CD4-positive, alpha-beta T cell (primary cell): ENCODE results near the gene AHDC1. TPM values are rescaled to one million over a fixed set of nuclear protein-coding genes. Genes with fewer than 3 reads are reported as not detected.

Experiments
- ATAC-seq: fragments of 200-7000 bp; cut with Tn5 transposase; one replicate; pipeline ENCODE4 v1.10.0; 2022; ENCODE audit warnings: mild to moderate bottlenecking; ENCODE audit not compliant: poor library complexity
- CTCF ChIA-PET: fragments of 350-600 bp; sonication (Branson Sonifier 250); formaldehyde crosslinking; loops from one replicate; lab custom pipeline; 2021; ENCODE audit warnings: antibody characterized with exemption, inconsistent platforms; lab: Charles Lee
- POLR2A ChIA-PET: fragments of 350-600 bp; sonication (Branson Sonifier 250); formaldehyde crosslinking; loops from one replicate; lab custom pipeline; 2021; ENCODE audit warnings: antibody characterized with exemption, inconsistent platforms; lab: Charles Lee
- DNase-seq, 14 experiments: peaks; one replicate each; pipeline ENCODE4 v3.0.0-alpha.2; 2013 to 2020; ENCODE audit warnings: mixed read lengths in 2 of 14
- H3K27ac ChIP-seq, 2 donors: one replicate each; pipeline versions ENCODE4 v1.5.1 to v1.7.0; 2013; ENCODE audit warnings: low read length in 2 of 2, low read depth in 1 of 2, mild to moderate bottlenecking in 1 of 2
- H3K27me3 ChIP-seq, 2 experiments: 1 replicate in 1 of 2; 2 replicates in 1 of 2; pipeline versions ENCODE4 v1.6.1 to v1.7.0; 2013; ENCODE audit warnings: low read length in 2 of 2, control low read depth in 1 of 2, mild to moderate bottlenecking in 1 of 2, moderate library complexity in 1 of 2; ENCODE audit not compliant: insufficient read depth in 2 of 2, control insufficient read depth in 1 of 2
- H3K36me3 ChIP-seq: one replicate; pipeline ENCODE4 v1.6.1; 2013; ENCODE audit warnings: low read length, control low read depth; ENCODE audit not compliant: insufficient read depth
- H3K4me1 ChIP-seq: one replicate; pipeline ENCODE4 v1.6.1; 2013; ENCODE audit warnings: low read length, control low read depth; ENCODE audit not compliant: insufficient read depth
- H3K4me3 ChIP-seq: one replicate; pipeline ENCODE4 v1.5.1; 2013; ENCODE audit warnings: mild to moderate bottlenecking, low read length, moderate library complexity
- H3K9me3 ChIP-seq, 2 experiments: 1 replicate in 1 of 2; 2 replicates in 1 of 2; pipeline versions ENCODE4 v1.6.1 to v1.7.0; 2013; ENCODE audit warnings: low read length in 2 of 2, mild to moderate bottlenecking in 2 of 2, control low read depth in 1 of 2, moderate library complexity in 1 of 2; ENCODE audit not compliant: control insufficient read depth in 1 of 2, insufficient read depth in 1 of 2
- H3K27ac Mint-ChIP-seq: one replicate; pipeline ENCODE4 v1.8.0; 2020; ENCODE audit warnings: mixed read lengths
- H3K27me3 Mint-ChIP-seq: one replicate; pipeline ENCODE4 v1.8.0; 2021; ENCODE audit warnings: mixed read lengths
- H3K36me3 Mint-ChIP-seq: one replicate; pipeline ENCODE4 v1.8.0; 2021; ENCODE audit warnings: low read depth, mixed read lengths
- H3K4me1 Mint-ChIP-seq: one replicate; pipeline ENCODE4 v1.8.0; 2021; ENCODE audit warnings: low read depth, mixed read lengths
- H3K4me3 Mint-ChIP-seq: one replicate; pipeline ENCODE4 v1.8.0; 2020; ENCODE audit warnings: mild to moderate bottlenecking, mixed read lengths
- H3K9me3 Mint-ChIP-seq: one replicate; pipeline ENCODE4 v1.8.0; 2020; ENCODE audit warnings: mixed read lengths
- CTCF ChIP-seq: fragments of 200-600 bp; IDR thresholded peaks from one replicate; pipeline ENCODE4 v1.8.0; 2022; ENCODE audit warnings: antibody characterized with exemption, mild to moderate bottlenecking
- intact Hi-C, 2 experiments: fragments of 100-400 bp; cut with DNase I in 1 of 2; cut with micrococcal nuclease in 1 of 2; formaldehyde crosslinking; loops; one replicate each; pipeline versions ENCODE4 v1.15.1 to v1.9.0; 2023 to 2025; cut with DNase I, micrococcal nuclease
- total RNA-seq, 174 experiments: library from RNA in 2 of 174; stranded (reverse) in 2 of 174; gene quantifications; one replicate each; pipeline ENCODE4 v1.2.3 and lab custom pipeline; 2021 to 2026

Gene AHDC1
- total RNA-seq, 2 experiments from 2014 or later = 20.8 to 22.9 TPM

GRCh38 chr1:27513528-27513927 lies 90.4 kb downstream of the AHDC1 start:
- peak in 2 of 14 experiments; percentile 21 to 27 for DNase-seq
- no peaks in the 10 kb centered on the region for H3K36me3 ChIP-seq
- ChIA-PET POLR2A (interaction anchor here (1.2 kb wide), 1 partner anchor 8 kb away, joined by 3 read pairs; no protein-coding TSS in a partner anchor), CTCF (interaction anchor here (1.4 kb wide), 1 partner anchor 43 kb away, joined by 6 read pairs; no protein-coding TSS in a partner anchor)
- H3K27me3 Mint-ChIP-seq = no peaks in the 10 kb centered on the region
- no peaks in the 10 kb centered on the region for H3K9me3 Mint-ChIP-seq
- H3K27ac Mint-ChIP-seq = no peak overlapping the region
- H3K27ac ChIP-seq = no peak overlapping the region
- no peak for TF ChIP-seq CTCF
- peaks cover 14% of the 10 kb centered on the region for H3K4me1 Mint-ChIP-seq
- no peaks in the 10 kb centered on the region for H3K36me3 Mint-ChIP-seq
- no peak for ATAC-seq
- H3K9me3 ChIP-seq = no peaks in the 10 kb centered on the region
- intact Hi-C loops = no loop called here
- no peaks in the 10 kb centered on the region for H3K27me3 ChIP-seq
- H3K4me3 ChIP-seq = no peak overlapping the region
- peaks cover 8% of the 10 kb centered on the region for H3K4me1 ChIP-seq
- H3K4me3 Mint-ChIP-seq = no peak overlapping the region

GRCh38 chr1:27509127-27510080 lies 94.5 kb downstream of the AHDC1 start:
- Mint-ChIP-seq H3K27me3 (no peaks in the 10 kb centered on the region), H3K9me3 (no peaks in the 10 kb centered on the region), H3K4me3 (no peak overlapping the region), H3K27ac (no peak overlapping the region), H3K36me3 (no peaks in the 10 kb centered on the region), H3K4me1 (no peaks in the 10 kb centered on the region)
- ATAC-seq = no peak
- peaks cover 3% of the 10 kb centered on the region for H3K4me1 ChIP-seq
- no peak overlapping the region for H3K4me3 ChIP-seq
- CTCF ChIA-PET = no interaction called here
- no peak overlapping the region for H3K27ac ChIP-seq
- POLR2A ChIA-PET = no interaction called here
- H3K36me3 ChIP-seq = no peaks in the 10 kb centered on the region
- no peak for DNase-seq
- intact Hi-C loops = no loop called here
- H3K9me3 ChIP-seq = no peaks in the 10 kb centered on the region
- no peak for TF ChIP-seq CTCF
- no peaks in the 10 kb centered on the region for H3K27me3 ChIP-seq

- TF ChIP-seq CTCF = no peak
- H3K9me3 Mint-ChIP-seq = no peaks in the 10 kb centered on the region
- no peaks in the 10 kb centered on the region for H3K36me3 Mint-ChIP-seq
- intact Hi-C loops = no loop called here
- Histone ChIP-seq H3K36me3 (no peaks in the 10 kb centered on the region), H3K4me1 (no peaks in the 10 kb centered on the region), H3K27ac (no peak overlapping the region), H3K9me3 (no peaks in the 10 kb centered on the region), H3K4me3 (no peak overlapping the region), H3K27me3 (no peaks in the 10 kb centered on the region)
- H3K4me3 Mint-ChIP-seq = no peak overlapping the region
- no peaks in the 10 kb centered on the region for H3K4me1 Mint-ChIP-seq
- CTCF ChIA-PET = interaction anchor here (0.6 kb wide), 1 partner anchor 39 kb away, joined by 3 read pairs; no protein-coding TSS in a partner anchor
- no peaks in the 10 kb centered on the region for H3K27me3 Mint-ChIP-seq
- peak overlapping the region; percentile 43 for H3K27ac Mint-ChIP-seq
- POLR2A ChIA-PET = interaction anchor here (0.6 kb wide), 1 partner anchor 89 kb away, joined by 3 read pairs; no protein-coding TSS in a partner anchor
- ATAC-seq = peak; percentile 46
- DNase-seq = peak in 1 of 14 experiments; percentile 26
Observed at GRCh38 chr1:27507960-27508665, 95.8 kb downstream of the AHDC1 start.
